Testis (tissue), 3 donors: ENCODE data around the gene PSMA2. TPM values are rescaled to one million over a fixed set of nuclear protein-coding genes. Genes with fewer than 3 reads are reported as not detected.

ENCODE experiments used
- DNase-seq: peaks from one replicate; pipeline ENCODE4 v3.0.0-alpha.2; 2019
- H3K27ac ChIP-seq, 2 donors: fragments of 200-600 bp; sonication (generic); one replicate each; pipeline ENCODE4 v1.5.1; 2019
- H3K27me3 ChIP-seq: fragments of 200-600 bp; sonication (generic); one replicate; pipeline ENCODE4 v1.5.1; 2019
- H3K36me3 ChIP-seq: fragments of 200-600 bp; sonication (generic); one replicate; pipeline ENCODE4 v1.5.1; 2017; ENCODE audit warnings: low read depth; ENCODE audit errors: missing control alignments
- H3K4me1 ChIP-seq: fragments of 200-600 bp; sonication (generic); one replicate; pipeline ENCODE4 v1.5.1; 2019
- H3K4me3 ChIP-seq, 2 donors: fragments of 200-600 bp; sonication (generic); one replicate each; pipeline ENCODE4 v1.5.1; 2017 to 2019
- H3K9me3 ChIP-seq: fragments of 200-600 bp; sonication (generic); one replicate; pipeline ENCODE4 v1.5.1; 2017
- CTCF ChIP-seq, 3 experiments: fragments of 450-650 bp in 2 of 3; fragments of 200-600 bp in 1 of 3; sonication (generic) in 1 of 3; IDR thresholded peaks; one replicate each; pipeline ENCODE4 v1.5.1; 2016 to 2019; ENCODE audit warnings: antibody characterized with exemption in 3 of 3, mild to moderate bottlenecking in 2 of 3, moderate library complexity in 1 of 3
- POLR2A ChIP-seq: fragments of 450-650 bp; IDR thresholded peaks from one replicate; pipeline ENCODE4 v1.6.1; 2017; ENCODE audit warnings: antibody characterized with exemption, mild to moderate bottlenecking, moderate library complexity
- WGBS, 2 donors: methylation state at CpG; one replicate each; pipeline ENCODE4 v1.1.5; 2018; 5-methylcytosine and 5-hydroxymethylcytosine counted together
- intact Hi-C: fragments of 100-400 bp; cut with DNase I; formaldehyde crosslinking; loops from one replicate; pipeline ENCODE4 v1.15.1; 2023; ENCODE audit warnings: low total_unique reads
- polyA plus RNA-seq: library from polyadenylated mRNA; stranded (reverse); fragments of 350-450 nt; fragmentation: Illumina TruSeq; extraction: RNeasy Lipid Tissue Mini Kit (QIAGEN cat#74804); gene quantifications from one replicate; pipeline ENCODE4 v1.2.3, GENCODE V29; 2014; ENCODE audit warnings: low read depth, low replicate concordance; ENCODE audit not compliant: insufficient read depth
- total RNA-seq, 2 donors: library from RNA; depleted of rRNA; stranded (reverse); fragments of >200 nt; gene quantifications; one replicate each; pipeline ENCODE4 v1.2.3, GENCODE V29; 2016

The PSMA2 gene
- total and polyA plus RNA-seq, 3 donors from 2014 or later, result 50.1 to 114 (median 50.9) TPM

- H3K4me3 ChIP-seq, result no peak overlapping the region
- DNase-seq, result no peak
- no peaks in the 10 kb centered on the region for H3K27me3 ChIP-seq
- TF ChIP-seq CTCF (IDR thresholded peaks at IDR 0.05), result no peak
- no peak for TF ChIP-seq POLR2A
- intact Hi-C loops, result no loop called here
- H3K4me1 ChIP-seq, result no peaks in the 10 kb centered on the region
- H3K9me3 ChIP-seq, result no peaks in the 10 kb centered on the region
- WGBS, 2 donors, result 91 to 92% methylated on average over 2 of the region's 2 CpGs
- no peak overlapping the region for H3K27ac ChIP-seq
- H3K36me3 ChIP-seq, result no peaks in the 10 kb centered on the region
These were observed 27.6 kb upstream of the PSMA2 start for GRCh38 chr7:42959549-42959948.

- Histone ChIP-seq H3K27me3 (no peaks in the 10 kb centered on the region), H3K4me3 (no peak overlapping the region), H3K4me1 (no peaks in the 10 kb centered on the region), H3K27ac (no peak overlapping the region), H3K9me3 (no peaks in the 10 kb centered on the region), H3K36me3 (no peaks in the 10 kb centered on the region)
- no peak for DNase-seq
- TF ChIP-seq POLR2A, result no peak
- TF ChIP-seq CTCF (IDR thresholded peaks at IDR 0.05), result no peak
- intact Hi-C loops, result no loop called here
These were observed 24.1 kb upstream of the PSMA2 start for GRCh38 chr7:42956062-42956461.

- WGBS, 2 donors, result 90 to 92% methylated on average over 4 of the region's 4 CpGs
- intact Hi-C loops, result no loop called here
- no peaks in the 10 kb centered on the region for H3K36me3 ChIP-seq
- no peak for DNase-seq
- no peaks in the 10 kb centered on the region for H3K27me3 ChIP-seq
- H3K4me1 ChIP-seq, result no peaks in the 10 kb centered on the region
- H3K27ac ChIP-seq, result no peak overlapping the region
- no peaks in the 10 kb centered on the region for H3K9me3 ChIP-seq
- no peak overlapping the region for H3K4me3 ChIP-seq
- TF ChIP-seq CTCF (IDR thresholded peaks at IDR 0.05) (no peak), POLR2A (no peak)
These were observed 22.0 kb upstream of the PSMA2 start for GRCh38 chr7:42953994-42954393.

- no peaks in the 10 kb centered on the region for H3K4me1 ChIP-seq
- H3K4me3 ChIP-seq, result no peak overlapping the region
- no peaks in the 10 kb centered on the region for H3K9me3 ChIP-seq
- intact Hi-C loops, result no loop called here
- no peak overlapping the region for H3K27ac ChIP-seq
- no peak for DNase-seq
- no peaks in the 10 kb centered on the region for H3K27me3 ChIP-seq
- no peak for TF ChIP-seq CTCF (IDR thresholded peaks at IDR 0.05)
- no peak for TF ChIP-seq POLR2A
- WGBS, 2 donors, result 78 to 85% methylated on average over 4 of the region's 4 CpGs
- no peaks in the 10 kb centered on the region for H3K36me3 ChIP-seq
These were observed 20.4 kb upstream of the PSMA2 start for GRCh38 chr7:42952328-42952727.

- Histone ChIP-seq H3K9me3 (no peaks in the 10 kb centered on the region), H3K36me3 (no peaks in the 10 kb centered on the region), H3K27ac (no peak overlapping the region), H3K4me3 (no peak overlapping the region), H3K27me3 (no peaks in the 10 kb centered on the region), H3K4me1 (no peaks in the 10 kb centered on the region)
- no peak for DNase-seq
- intact Hi-C loops, result no loop called here
- TF ChIP-seq CTCF (IDR thresholded peaks at IDR 0.05) (no peak), POLR2A (no peak)
- 63 to 72% methylated on average over 3 of the region's 3 CpGs for WGBS, 2 donors
These were observed 18.4 kb upstream of the PSMA2 start for GRCh38 chr7:42950417-42950816.
